ENCODE data around the gene CDC34.

GRCh38 chr19:585551-586110 lies 54.1 kb downstream of the CDC34 start:
- TF ChIP-seq CTCF (IDR thresholded peaks at IDR 0.05; ENCODE audit: insufficient read depth, low read length) (no peak), POLR2AphosphoS5 (IDR thresholded peaks at IDR 0.05; ENCODE audit: low read depth) (no peak), REST (IDR thresholded peaks at IDR 0.05; ENCODE audit: insufficient replicate concordance, low read depth) (no peak), GABPA (IDR thresholded peaks at IDR 0.05; ENCODE audit: low read depth) (no peak)
